ENCODE results near the gene KLHL17. TPM values are rescaled to one million over a fixed set of nuclear protein-coding genes. Genes with fewer than 3 reads are reported as not detected.

Gene KLHL17
- polyA plus RNA-seq, 2 of the 4 experiments (the other 2 are of a cell fraction) = 5.7 to 21.6 TPM

DNA sequence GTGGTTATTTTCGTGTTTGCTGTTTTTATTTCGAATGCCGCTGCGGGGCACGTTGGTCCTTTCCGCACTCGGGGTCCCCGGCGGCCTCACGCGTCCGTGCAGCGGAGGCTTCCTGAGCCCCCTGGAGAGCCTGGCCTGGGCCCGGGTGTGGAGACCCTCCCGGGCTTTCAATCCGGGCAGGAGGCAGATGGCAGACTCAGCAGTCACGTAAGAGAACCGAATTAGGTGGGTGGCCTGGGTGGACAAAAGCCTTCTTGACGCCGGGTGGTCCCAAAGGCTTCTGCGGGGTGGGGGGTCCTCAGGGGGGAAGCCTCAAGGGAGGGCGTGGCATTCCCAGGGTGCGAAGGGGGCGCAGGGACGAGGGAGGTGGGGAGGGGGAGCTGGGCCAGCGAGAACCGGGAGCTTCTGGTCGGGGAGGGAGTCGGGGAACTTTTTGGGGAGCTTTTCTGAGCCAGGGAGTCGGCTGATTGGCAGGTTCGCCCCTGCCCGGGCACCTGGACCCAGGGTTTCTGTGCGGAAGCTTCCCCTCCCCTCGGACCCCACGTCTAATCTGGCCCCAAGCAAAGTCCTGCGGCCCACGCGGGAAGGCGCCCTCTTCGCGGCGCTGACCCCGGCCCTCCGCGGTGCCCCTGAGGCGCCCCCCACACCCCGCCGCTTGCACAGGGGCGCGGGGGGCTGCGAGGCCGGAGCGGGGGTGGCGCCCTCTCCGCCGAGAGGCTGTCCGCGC is 40.8 kb downstream of the KLHL17 start:
- peak overlapping the region; percentile 97 to 100 for H3K27ac ChIP-seq
- H3K4me2 ChIP-seq = peak overlapping the region; percentile 95
- peak overlapping the region; percentile 77 for H3K4me3 ChIP-seq
- ChIA-PET POLR2A (interaction anchor here (1.1 to 1.2 kb wide), 2 partner anchors 18 to 63 kb away, joined by 5 read pairs; partner anchors contain the start of gene AGRN), CTCF (interaction anchor here (0.6 to 4.1 kb wide), 16 partner anchors 9 to 313 kb away, joined by 3 to 52 read pairs (median 4); partner anchors contain the start of genes ISG15 and PERM1)
- peaks cover 24% of the 10 kb centered on the region for H3K4me1 ChIP-seq
- DNase-seq (ENCODE audit: low read depth in 1 of 2, low spot score in 1 of 2) (no peak), FAIRE-seq (no peak), ATAC-seq (peak in 1 of 2 experiments; percentile 3; a peak in 1 of 6 replicates)
- 6% methylated on average over 25 of the region's 58 CpGs for WGBS (ENCODE audit: missing lambda C conversion rate)
- no peak for TF ChIP-seq JUN (IDR thresholded peaks at IDR 0.05)
- TF ChIP-seq ELK1 (IDR thresholded peaks at IDR 0.05; ENCODE audit: low read depth, low read length) = no peak
- TF ChIP-seq TFCP2L1 (CRISPR knock-in tag; IDR thresholded peaks at IDR 0.05) = 0 out of 2 replicates have a peak, but pooled peaks have one; percentile 1
- peak; percentile 12; the same call in 1 of the 2 replicates for TF ChIP-seq PHF8 (IDR thresholded peaks at IDR 0.05; ENCODE audit: borderline replicate concordance, low read depth)
- no peaks in the 10 kb centered on the region for H3K9me3 ChIP-seq

DNA sequence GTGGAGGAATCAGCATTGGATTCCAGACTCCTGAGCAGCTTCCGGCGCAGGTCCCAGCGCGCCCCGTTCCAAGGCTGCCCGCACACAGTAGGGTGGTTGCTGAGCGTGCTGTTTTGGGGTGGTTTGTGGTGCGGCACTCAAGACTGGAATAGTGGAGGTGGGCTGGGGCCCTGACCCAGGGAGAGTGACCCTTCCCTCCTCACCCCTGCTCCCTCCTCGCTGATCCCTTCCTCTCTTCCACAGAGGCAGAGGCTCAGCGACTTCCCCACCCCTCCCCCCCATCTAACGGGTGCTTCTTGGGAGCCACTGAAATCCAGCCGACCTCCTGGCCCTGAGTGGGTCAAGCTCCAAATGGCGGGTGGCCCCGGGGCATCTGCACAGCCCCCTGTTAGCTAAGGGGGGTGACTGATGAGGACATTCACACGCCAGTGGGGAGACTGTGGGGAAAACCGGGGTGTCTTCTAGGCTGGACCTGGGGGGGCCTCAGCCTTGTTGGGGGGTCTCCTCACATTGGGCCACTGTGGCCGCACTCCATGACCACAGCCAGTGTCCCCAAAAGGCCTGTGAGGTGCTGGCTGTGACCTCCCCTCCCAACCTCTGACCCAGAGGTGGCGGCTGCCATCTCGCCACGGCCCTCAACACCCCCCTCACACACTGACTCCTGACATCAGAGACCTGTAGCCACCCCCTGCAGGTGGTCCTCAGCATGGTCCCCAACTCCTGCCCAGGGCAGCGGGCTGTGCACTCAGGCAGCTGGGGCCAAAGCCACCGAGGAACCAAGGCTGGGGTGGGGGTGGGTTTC is 43.4 kb downstream of the KLHL17 start:
- FAIRE-seq (no peak), ATAC-seq (no peak), DNase-seq (ENCODE audit: low read depth in 1 of 2, low spot score in 1 of 2) (no peak)
- POLR2A ChIA-PET = no interaction called here
- Histone ChIP-seq H3K9me3 (no peaks in the 10 kb centered on the region), H3K4me2 (no peak overlapping the region), H3K27ac (no peak overlapping the region), H3K4me1 (peaks cover 24% of the 10 kb centered on the region), H3K4me3 (no peak overlapping the region)
- CTCF ChIA-PET = interaction anchor here (1.2 to 4.1 kb wide), 4 partner anchors 11 to 22 kb away, joined by 3 to 52 read pairs (median 36); partner anchors contain the start of genes ISG15 and PERM1
- 95% methylated on average over 6 of the region's 22 CpGs for WGBS (ENCODE audit: missing lambda C conversion rate)
- TF ChIP-seq KDM5A (IDR thresholded peaks at IDR 0.05) = no peak
- no peak for TF ChIP-seq RCOR1 (IDR thresholded peaks at IDR 0.05; ENCODE audit: low read depth, low read length)
- TF ChIP-seq HDAC2 (IDR thresholded peaks at IDR 0.05) = no peak
- TF ChIP-seq KDM1A (IDR thresholded peaks at IDR 0.05; ENCODE audit: low read depth) = no peak
- TF ChIP-seq BCL3 (IDR thresholded peaks at IDR 0.05) = no peak
- no peak for TF ChIP-seq SMC3 (IDR thresholded peaks at IDR 0.05)
- no peak for TF ChIP-seq FOSB (CRISPR knock-in tag; IDR thresholded peaks at IDR 0.05)
- no peak for TF ChIP-seq MAZ (IDR thresholded peaks at IDR 0.05; ENCODE audit: borderline replicate concordance, low read depth, low read length)

GRCh38 chr1:1004420-1004779 is 44.0 kb downstream of the KLHL17 start:
- no peak for ATAC-seq
- FAIRE-seq = no peak
- ChIA-PET POLR2A (no interaction called here), CTCF (interaction anchor here (1.2 to 4.1 kb wide), 3 partner anchors 10 to 22 kb away, joined by 3 to 52 read pairs (median 52); partner anchors contain the start of genes ISG15 and PERM1)
- peaks cover 24% of the 10 kb centered on the region for H3K4me1 ChIP-seq
- H3K9me3 ChIP-seq = no peaks in the 10 kb centered on the region
- no peak for DNase-seq (ENCODE audit: low read depth in 1 of 2, low spot score in 1 of 2)
- no peak overlapping the region for H3K27ac ChIP-seq
- WGBS (ENCODE audit: missing lambda C conversion rate) = 67% methylated on average over 4 of the region's 7 CpGs
- H3K4me2 ChIP-seq = no peak overlapping the region
- no peak overlapping the region for H3K4me3 ChIP-seq
- TF ChIP-seq PHF8 (IDR thresholded peaks at IDR 0.05; ENCODE audit: borderline replicate concordance, low read depth) (no peak), ZSCAN20 (CRISPR knock-in tag; IDR thresholded peaks at IDR 0.05) (no peak), FOXS1 (CRISPR knock-in tag; IDR thresholded peaks at IDR 0.05) (no peak), ESRRA (IDR thresholded peaks at IDR 0.05; ENCODE audit: borderline replicate concordance, low read length) (no peak), TP53 (CRISPR knock-in tag; IDR thresholded peaks at IDR 0.05) (no peak), RFX5 (IDR thresholded peaks at IDR 0.05) (no peak), EHMT2 (IDR thresholded peaks at IDR 0.05; ENCODE audit: low read depth) (no peak), MYC (IDR thresholded peaks at IDR 0.05; ENCODE audit: borderline replicate concordance, low read length) (no peak), JUN (IDR thresholded peaks at IDR 0.05) (no peak), RNF2 (IDR thresholded peaks at IDR 0.05; ENCODE audit: borderline replicate concordance, low read depth) (no peak), FOSB (CRISPR knock-in tag; IDR thresholded peaks at IDR 0.05) (no peak), HOXB13 (CRISPR knock-in tag; IDR thresholded peaks at IDR 0.05; ENCODE audit: low read depth) (no peak), HDAC2 (IDR thresholded peaks at IDR 0.05) (no peak), BCL3 (IDR thresholded peaks at IDR 0.05) (no peak), KDM1A (IDR thresholded peaks at IDR 0.05; ENCODE audit: low read depth) (no peak), CEBPB (IDR thresholded peaks at IDR 0.05) (no peak), PBX3 (IDR thresholded peaks at IDR 0.05) (no peak)
